ENCODE data around the gene TIPIN.
"Not testable (repeated sequence)": the region's sequence is repeated elsewhere in the genome, so short reads cannot be mapped to it uniquely, and the experiment has no call there.

Gene TIPIN

GRCh38 chr15:66393037-66393436 is 36.6 kb upstream of the TIPIN start:
- not testable (repeated sequence) for H4K8ac ChIP-seq (ENCODE audit: low read depth, low read length); H2AFZ ChIP-seq (ENCODE audit: insufficient read depth, low read length, poor library complexity)
- no CpG with 5 or more reads among the region's 1 CpG for WGBS (ENCODE audit: extremely low coverage, insufficient coverage, insufficient read length)

DNA sequence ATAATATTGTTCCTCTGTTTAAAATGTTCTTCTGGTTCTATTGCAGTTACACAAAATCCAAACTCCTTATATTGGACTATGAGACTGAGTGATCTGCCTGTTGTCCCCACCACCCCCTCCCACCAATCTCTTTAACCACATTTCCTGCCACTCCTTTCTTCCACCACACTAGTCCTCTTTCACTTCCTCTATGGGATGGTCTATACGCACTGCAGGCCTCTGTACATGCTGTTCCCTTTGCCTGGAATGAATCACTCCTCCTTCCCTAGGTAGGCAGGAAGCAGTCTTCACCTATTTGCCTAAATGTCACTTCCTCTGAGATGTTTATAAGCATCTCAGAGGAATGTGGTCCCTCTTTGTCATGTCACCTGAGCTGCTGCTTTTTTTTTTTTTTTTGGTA is 34.2 kb upstream of the TIPIN start:
- H3K9ac ChIP-seq (ENCODE audit: low read length) = no peak overlapping the region
- H3K27me3 ChIP-seq (ENCODE audit: insufficient read depth, low read length) = no peaks in the 10 kb centered on the region
- H3K4me3 ChIP-seq (ENCODE audit: low read depth, low read length) = no peak overlapping the region
- H3K27ac ChIP-seq (ENCODE audit: low read depth, low read length) = no peak overlapping the region
- H4K91ac ChIP-seq (ENCODE audit: low read depth, low read length) = no peak overlapping the region
- H4K12ac ChIP-seq (ENCODE audit: low read depth, low read length) = no peak overlapping the region
- H2AFZ ChIP-seq (ENCODE audit: insufficient read depth, low read length, poor library complexity) = no peak overlapping the region
- DNase-seq = peak in 1 of 2 donors; percentile 9
- H3K79me1 ChIP-seq (ENCODE audit: low read length) = peaks cover 8% of the 10 kb centered on the region
- H2BK5ac ChIP-seq (ENCODE audit: low read depth, low read length, poor library complexity) = no peak overlapping the region
- H3K14ac ChIP-seq (ENCODE audit: low read length) = no peak overlapping the region
- no CpG with 5 or more reads among the region's 1 CpG for WGBS (ENCODE audit: extremely low coverage, insufficient coverage, insufficient read length)
- H4K8ac ChIP-seq (ENCODE audit: low read depth, low read length) = no peak overlapping the region
- peaks cover 2 to 12% of the 10 kb centered on the region in 2 experiments for H3K4me1 ChIP-seq (ENCODE audit: control insufficient read depth in 1 of 2, insufficient read depth in 2 of 2, low read length in 2 of 2)
- H3K18ac ChIP-seq (ENCODE audit: low read length) = no peak overlapping the region
- no peak overlapping the region for H2AK5ac ChIP-seq (ENCODE audit: low read length)
- H3K4me2 ChIP-seq (ENCODE audit: low read length) = no peak overlapping the region
- no peak overlapping the region for H2BK12ac ChIP-seq (ENCODE audit: low read length)
- peak overlapping the region; percentile 29 for H3K4ac ChIP-seq (ENCODE audit: low read depth, low read length)
- peaks cover 16% of the 10 kb centered on the region for H3K79me2 ChIP-seq (ENCODE audit: control insufficient read depth, insufficient read depth, low read length, poor library complexity)
- H3K23ac ChIP-seq (ENCODE audit: low read length) = no peak overlapping the region
- no peaks in the 10 kb centered on the region for H3K9me3 ChIP-seq (ENCODE audit: insufficient read depth, low read depth, low read length)
- H2BK120ac ChIP-seq (ENCODE audit: insufficient read depth, low read length, poor library complexity) = no peak overlapping the region
- peaks cover 0 to 2% of the 10 kb centered on the region in 2 experiments for H3K36me3 ChIP-seq (ENCODE audit: control insufficient read depth in 1 of 2, insufficient read depth in 2 of 2, low read length in 2 of 2)

More at GRCh38 chr15:66393037-66393436, 36.6 kb upstream of the TIPIN start:
- H2BK5ac ChIP-seq (ENCODE audit: low read depth, low read length, poor library complexity); H3K9ac ChIP-seq (ENCODE audit: low read length); H3K36me3 ChIP-seq (ENCODE audit: control insufficient read depth in 1 of 2, insufficient read depth in 2 of 2, low read length in 2 of 2); H3K4me2 ChIP-seq (ENCODE audit: low read length); H3K23ac ChIP-seq (ENCODE audit: low read length); H3K79me2 ChIP-seq (ENCODE audit: control insufficient read depth, insufficient read depth, low read length, poor library complexity); H3K27ac ChIP-seq (ENCODE audit: low read depth, low read length); H3K9me3 ChIP-seq (ENCODE audit: insufficient read depth, low read depth, low read length); H3K18ac ChIP-seq (ENCODE audit: low read length); H4K12ac ChIP-seq (ENCODE audit: low read depth, low read length); H4K91ac ChIP-seq (ENCODE audit: low read depth, low read length); H2BK120ac ChIP-seq (ENCODE audit: insufficient read depth, low read length, poor library complexity); H3K4ac ChIP-seq (ENCODE audit: low read depth, low read length); H3K14ac ChIP-seq (ENCODE audit: low read length); H3K4me3 ChIP-seq (ENCODE audit: low read depth, low read length); H2BK12ac ChIP-seq (ENCODE audit: low read length); H3K4me1 ChIP-seq (ENCODE audit: control insufficient read depth in 1 of 2, insufficient read depth in 2 of 2, low read length in 2 of 2); H3K79me1 ChIP-seq (ENCODE audit: low read length); H3K27me3 ChIP-seq (ENCODE audit: insufficient read depth, low read length); DNase-seq; H2AK5ac ChIP-seq (ENCODE audit: low read length): not testable (repeated sequence)

GRCh38 chr15:66389859-66390381 is 33.4 kb upstream of the TIPIN start:
- Histone ChIP-seq H2AK5ac (ENCODE audit: low read length) (no peak overlapping the region), H3K4me1 (ENCODE audit: control insufficient read depth in 1 of 2, insufficient read depth in 2 of 2, low read length in 2 of 2) (peaks cover 2 to 12% of the 10 kb centered on the region in 2 experiments), H3K14ac (ENCODE audit: low read length) (no peak overlapping the region), H3K9me3 (ENCODE audit: insufficient read depth, low read depth, low read length) (no peaks in the 10 kb centered on the region), H2BK120ac (ENCODE audit: insufficient read depth, low read length, poor library complexity) (no peak overlapping the region), H3K23ac (ENCODE audit: low read length) (no peak overlapping the region), H4K91ac (ENCODE audit: low read depth, low read length) (no peak overlapping the region), H3K79me1 (ENCODE audit: low read length) (peaks cover 8% of the 10 kb centered on the region), H4K12ac (ENCODE audit: low read depth, low read length) (no peak overlapping the region), H3K27ac (ENCODE audit: low read depth, low read length) (no peak overlapping the region), H4K8ac (ENCODE audit: low read depth, low read length) (no peak overlapping the region), H2BK5ac (ENCODE audit: low read depth, low read length, poor library complexity) (no peak overlapping the region), H3K9ac (ENCODE audit: low read length) (no peak overlapping the region), H3K79me2 (ENCODE audit: control insufficient read depth, insufficient read depth, low read length, poor library complexity) (peaks cover 16% of the 10 kb centered on the region), H2AFZ (ENCODE audit: insufficient read depth, low read length, poor library complexity) (no peak overlapping the region), H3K18ac (ENCODE audit: low read length) (no peak overlapping the region), H2BK12ac (ENCODE audit: low read length) (no peak overlapping the region), H3K4me3 (ENCODE audit: low read depth, low read length) (no peak overlapping the region), H3K36me3 (ENCODE audit: control insufficient read depth in 1 of 2, insufficient read depth in 2 of 2, low read length in 2 of 2) (no peaks in the 10 kb centered on the region), H3K27me3 (ENCODE audit: insufficient read depth, low read length) (no peaks in the 10 kb centered on the region), H3K4me2 (ENCODE audit: low read length) (no peak overlapping the region), H3K4ac (ENCODE audit: low read depth, low read length) (peak overlapping the region; percentile 43)
- no peak for DNase-seq

- no peak overlapping the region for H4K8ac ChIP-seq (ENCODE audit: low read depth, low read length)
- H3K4ac ChIP-seq (ENCODE audit: low read depth, low read length) = peak overlapping the region; percentile 40
- H3K9ac ChIP-seq (ENCODE audit: low read length) = no peak overlapping the region
- H3K18ac ChIP-seq (ENCODE audit: low read length) = no peak overlapping the region
- no peak overlapping the region for H2BK12ac ChIP-seq (ENCODE audit: low read length)
- H3K79me2 ChIP-seq (ENCODE audit: control insufficient read depth, insufficient read depth, low read length, poor library complexity) = peaks cover 12% of the 10 kb centered on the region
- no peaks in the 10 kb centered on the region for H3K27me3 ChIP-seq (ENCODE audit: insufficient read depth, low read length)
- no CpG with 5 or more reads among the region's 14 CpGs for WGBS (ENCODE audit: extremely low coverage, insufficient coverage, insufficient read length)
- no peak overlapping the region for H3K27ac ChIP-seq (ENCODE audit: low read depth, low read length)
- H3K4me3 ChIP-seq (ENCODE audit: low read depth, low read length) = no peak overlapping the region
- no peaks in the 10 kb centered on the region for H3K9me3 ChIP-seq (ENCODE audit: insufficient read depth, low read depth, low read length)
- no peak overlapping the region for H4K12ac ChIP-seq (ENCODE audit: low read depth, low read length)
- H3K36me3 ChIP-seq (ENCODE audit: control insufficient read depth in 1 of 2, insufficient read depth in 2 of 2, low read length in 2 of 2) = no peaks in the 10 kb centered on the region
- no peak overlapping the region for H3K4me2 ChIP-seq (ENCODE audit: low read length)
- H3K79me1 ChIP-seq (ENCODE audit: low read length) = peaks cover 8% of the 10 kb centered on the region
- no peak overlapping the region for H4K91ac ChIP-seq (ENCODE audit: low read depth, low read length)
- DNase-seq = no peak
- no peak overlapping the region for H2AK5ac ChIP-seq (ENCODE audit: low read length)
- H2AFZ ChIP-seq (ENCODE audit: insufficient read depth, low read length, poor library complexity) = no peak overlapping the region
- peaks cover 2 to 12% of the 10 kb centered on the region in 2 experiments for H3K4me1 ChIP-seq (ENCODE audit: control insufficient read depth in 1 of 2, insufficient read depth in 2 of 2, low read length in 2 of 2)
- no peak overlapping the region for H2BK5ac ChIP-seq (ENCODE audit: low read depth, low read length, poor library complexity)
- H2BK120ac ChIP-seq (ENCODE audit: insufficient read depth, low read length, poor library complexity) = no peak overlapping the region
- no peak overlapping the region for H3K23ac ChIP-seq (ENCODE audit: low read length)
- no peak overlapping the region for H3K14ac ChIP-seq (ENCODE audit: low read length)
Measured at GRCh38 chr15:66389098-66389858, 32.8 kb upstream of the TIPIN start.
